Neural progenitor cell (in vitro differentiated cells): ENCODE results near the gene PHTF1. TPM values are rescaled to one million over a fixed set of nuclear protein-coding genes. Genes with fewer than 3 reads are reported as not detected.

Experiments used
- DNase-seq: peaks from one replicate; pipeline ENCODE4 v3.0.0-alpha.2; 2016; ENCODE audit warnings: low spot score
- H2AFZ ChIP-seq: fragments of 200-600 bp; sonication (generic); replicated peaks from 2 replicates; pipeline ENCODE4 v1.6.1; 2016; ENCODE audit warnings: antibody characterized with exemption
- H3F3A ChIP-seq: fragments of 200-600 bp; sonication (generic); 2 replicates; pipeline ENCODE4 v1.6.1; 2016; ENCODE audit warnings: antibody characterized with exemption, low read depth
- H3K27ac ChIP-seq: fragments of 200-600 bp; sonication (generic); 2 replicates; pipeline ENCODE4 v1.5.1; 2016; ENCODE audit warnings: mild to moderate bottlenecking
- H3K27me3 ChIP-seq: fragments of 200-600 bp; sonication (generic); 2 replicates; pipeline ENCODE4 v1.6.1; 2016; ENCODE audit warnings: mild to moderate bottlenecking, moderate library complexity
- H3K36me3 ChIP-seq: fragments of 200-600 bp; sonication (generic); 2 replicates; pipeline ENCODE4 v1.5.1; 2016
- H3K4me1 ChIP-seq: fragments of 200-600 bp; sonication (generic); 2 replicates; pipeline ENCODE4 v1.6.1; 2016; ENCODE audit warnings: mixed run types
- H3K4me2 ChIP-seq: fragments of 200-600 bp; sonication (generic); 2 replicates; pipeline ENCODE4 v1.6.1; 2016
- H3K4me3 ChIP-seq: fragments of 200-600 bp; sonication (generic); 2 replicates; pipeline ENCODE4 v1.5.1; 2016
- H3K79me2 ChIP-seq: fragments of 200-600 bp; sonication (generic); 2 replicates; pipeline ENCODE4 v1.6.1; 2016; ENCODE audit warnings: low read depth
- H3K9ac ChIP-seq: fragments of 200-600 bp; sonication (generic); 2 replicates; pipeline ENCODE4 v1.6.1; 2016
- H3K9me3 ChIP-seq: fragments of 200-600 bp; sonication (generic); 2 replicates; pipeline ENCODE4 v1.5.1; 2016; ENCODE audit warnings: low read depth
- H4K20me1 ChIP-seq: fragments of 200-600 bp; sonication (generic); 2 replicates; pipeline ENCODE4 v1.6.1; 2016; ENCODE audit warnings: low read depth
- H3K27ac Mint-ChIP-seq: 3 replicates; pipeline ENCODE4 v1.8.0; 2021; ENCODE audit warnings: mixed read lengths
- H3K27me3 Mint-ChIP-seq: 2 replicates; pipeline ENCODE4 v1.8.0; 2022; ENCODE audit warnings: low read depth, mild to moderate bottlenecking, inconsistent platforms, moderate library complexity, mixed read lengths; ENCODE audit not compliant: insufficient read depth
- H3K36me3 Mint-ChIP-seq: 3 replicates; pipeline ENCODE4 v1.8.0; 2021; ENCODE audit warnings: mixed read lengths
- H3K4me1 Mint-ChIP-seq: 3 replicates; pipeline ENCODE4 v1.8.0; 2021; ENCODE audit warnings: mixed read lengths
- H3K4me3 Mint-ChIP-seq: 3 replicates; pipeline ENCODE4 v1.8.0; 2021; ENCODE audit warnings: mild to moderate bottlenecking, moderate library complexity, mixed read lengths
- H3K9me3 Mint-ChIP-seq: 3 replicates; pipeline ENCODE4 v1.8.0; 2020; ENCODE audit warnings: mixed read lengths
- CTCF ChIP-seq: fragments of 200-600 bp; sonication (generic); IDR thresholded peaks from 2 replicates; pipeline ENCODE4 v1.5.1; 2017; ENCODE audit warnings: antibody characterized with exemption, mild to moderate bottlenecking
- EZH2 ChIP-seq: fragments of 200-600 bp; sonication (generic); IDR thresholded peaks from 2 replicates; pipeline ENCODE4 v1.6.1; 2017; ENCODE audit warnings: antibody characterized with exemption, mild to moderate bottlenecking, moderate library complexity
- EZH2phosphoT487 ChIP-seq: fragments of 200-600 bp; sonication (generic); IDR thresholded peaks from 2 replicates; pipeline ENCODE4 v1.6.1; 2017; ENCODE audit warnings: antibody characterized with exemption
- total RNA-seq: library from RNA; depleted of rRNA; stranded (reverse); fragments of >200 nt; gene quantifications from 2 replicates; pipeline ENCODE4 v1.2.3, GENCODE V29; 2015; ENCODE audit warnings: low replicate concordance

PHTF1 gene
- total RNA-seq, 1 donor from 2014 or later, result 76.8 TPM

GRCh38 chr1:113761937-113762336, 2.7 kb upstream of the PHTF1 start:
- no peak overlapping the region for H3K27ac Mint-ChIP-seq
- no peak overlapping the region for H3K4me3 Mint-ChIP-seq

GRCh38 chr1:113760102-113761080, 1.1 kb upstream of the PHTF1 start:
- Mint-ChIP-seq H3K36me3 (peaks cover 18% of the 10 kb centered on the region), H3K4me1 (peaks cover 52% of the 10 kb centered on the region), H3K4me3 (peak overlapping the region; percentile 96), H3K27ac (peak overlapping the region; percentile 99), H3K27me3 (no peaks in the 10 kb centered on the region), H3K9me3 (no peaks in the 10 kb centered on the region)
- Histone ChIP-seq H3K4me2 (peak overlapping the region; percentile 88), H3K9me3 (no peaks in the 10 kb centered on the region), H3F3A (peaks cover 41% of the 10 kb centered on the region), H3K27me3 (no peaks in the 10 kb centered on the region), H3K4me1 (peaks cover 29% of the 10 kb centered on the region), H3K36me3 (peaks cover 7% of the 10 kb centered on the region), H3K27ac (peak overlapping the region; percentile 90), H4K20me1 (no peaks in the 10 kb centered on the region), H3K79me2 (peaks cover 40% of the 10 kb centered on the region), H2AFZ (peak overlapping the region; percentile 63), H3K9ac (peak overlapping the region; percentile 14), H3K4me3 (peak overlapping the region; percentile 83)
- DNase-seq, result peak; percentile 33
- TF ChIP-seq EZH2, result no peak
- TF ChIP-seq EZH2phosphoT487, result no peak
- TF ChIP-seq CTCF, result no peak

More at GRCh38 chr1:113761937-113762336, 2.7 kb upstream of the PHTF1 start:
- peaks cover 41% of the 10 kb centered on the region for H3F3A ChIP-seq
- no peak overlapping the region for H2AFZ ChIP-seq
- no peaks in the 10 kb centered on the region for H3K27me3 ChIP-seq
- peak overlapping the region; percentile 33 for H3K27ac ChIP-seq
- peaks cover 18% of the 10 kb centered on the region for H3K36me3 ChIP-seq
- no peak overlapping the region for H3K9ac ChIP-seq
- no peak for DNase-seq
- no peaks in the 10 kb centered on the region for H3K9me3 ChIP-seq
- no peaks in the 10 kb centered on the region for H3K9me3 Mint-ChIP-seq
- TF ChIP-seq EZH2, result no peak
- no peak for TF ChIP-seq EZH2phosphoT487
- TF ChIP-seq CTCF, result no peak
- H3K79me2 ChIP-seq, result peaks cover 29% of the 10 kb centered on the region
- no peak overlapping the region for H3K4me3 ChIP-seq
- no peaks in the 10 kb centered on the region for H3K27me3 Mint-ChIP-seq
- H3K4me1 ChIP-seq, result peaks cover 25% of the 10 kb centered on the region
- H4K20me1 ChIP-seq, result no peaks in the 10 kb centered on the region
- H3K4me1 Mint-ChIP-seq, result peaks cover 49% of the 10 kb centered on the region
- H3K36me3 Mint-ChIP-seq, result peaks cover 18% of the 10 kb centered on the region
- H3K4me2 ChIP-seq, result no peak overlapping the region

- Histone ChIP-seq H3K9ac (peak overlapping the region; percentile 35), H3K27ac (peak overlapping the region; percentile 90), H4K20me1 (peaks cover under 1% of the 10 kb centered on the region), H3K4me1 (peaks cover 29% of the 10 kb centered on the region), H3K79me2 (peaks cover 50% of the 10 kb centered on the region), H3F3A (peaks cover 41% of the 10 kb centered on the region), H3K4me2 (peak overlapping the region; percentile 88), H3K36me3 (no peaks in the 10 kb centered on the region), H3K27me3 (no peaks in the 10 kb centered on the region), H3K9me3 (no peaks in the 10 kb centered on the region), H2AFZ (peak overlapping the region; percentile 63), H3K4me3 (peak overlapping the region; percentile 83)
- Mint-ChIP-seq H3K4me3 (peak overlapping the region; percentile 96), H3K9me3 (no peaks in the 10 kb centered on the region), H3K27me3 (no peaks in the 10 kb centered on the region), H3K4me1 (peaks cover 52% of the 10 kb centered on the region), H3K27ac (peak overlapping the region; percentile 96), H3K36me3 (peaks cover 22% of the 10 kb centered on the region)
- DNase-seq, result peak; percentile 94
- TF ChIP-seq CTCF (no peak), EZH2phosphoT487 (no peak), EZH2 (no peak)
Measured at GRCh38 chr1:113758631-113759332, 504 bp downstream of the PHTF1 start.
